Astrocyte (in vitro differentiated cells and primary cell): ENCODE results near the gene CCDC12. TPM values are rescaled to one million over a fixed set of nuclear protein-coding genes. Genes with fewer than 3 reads are reported as not detected.

Experiments
- DNase-seq: peaks from one replicate; pipeline ENCODE4 v3.0.0-alpha.2; 2010; ENCODE audit warnings: low read depth
- FAIRE-seq: peaks from 2 replicates; lab custom pipeline; 2011; peaks lifted over from hg19 to GRCh38; lab: Jason Lieb, UNC
- H2AFZ ChIP-seq: 2 replicates; pipeline ENCODE4 v1.6.0; 2012; ENCODE audit warnings: low read depth, low read length, inconsistent platforms
- H3K27ac ChIP-seq: 2 replicates; pipeline ENCODE4 v1.5.1; 2011; ENCODE audit warnings: low read depth, low read length, inconsistent platforms
- H3K27me3 ChIP-seq: 2 replicates; pipeline ENCODE4 v1.6.0; 2011; ENCODE audit warnings: low read length, inconsistent platforms; ENCODE audit not compliant: insufficient read depth
- H3K36me3 ChIP-seq: 2 replicates; pipeline ENCODE4 v1.5.1; 2011; ENCODE audit warnings: low read length, inconsistent platforms; ENCODE audit not compliant: insufficient read depth
- H3K4me1 ChIP-seq: 2 replicates; pipeline ENCODE4 v1.5.1; 2011; ENCODE audit warnings: low read length, inconsistent platforms; ENCODE audit not compliant: insufficient read depth
- H3K4me2 ChIP-seq: 2 replicates; pipeline ENCODE4 v1.6.0; 2012; ENCODE audit warnings: low read length, inconsistent platforms
- H3K4me3 ChIP-seq: 2 replicates; pipeline ENCODE4 v1.5.1; 2011; ENCODE audit warnings: low read depth, mild to moderate bottlenecking, low read length, inconsistent platforms; ENCODE audit not compliant: insufficient read depth
- H3K79me2 ChIP-seq: 2 replicates; pipeline ENCODE4 v1.6.0; 2012; ENCODE audit warnings: mild to moderate bottlenecking, low read length, inconsistent platforms; ENCODE audit not compliant: insufficient read depth
- H3K9ac ChIP-seq: 2 replicates; pipeline ENCODE4 v1.6.0; 2012; ENCODE audit warnings: mild to moderate bottlenecking, low read length, inconsistent platforms
- H3K9me3 ChIP-seq: 2 replicates; pipeline ENCODE4 v1.5.1; 2012; ENCODE audit warnings: low read depth, mild to moderate bottlenecking, low read length, inconsistent platforms; ENCODE audit not compliant: insufficient read depth
- H4K20me1 ChIP-seq: 2 replicates; pipeline ENCODE4 v1.6.0; 2012; ENCODE audit warnings: low read length, inconsistent platforms; ENCODE audit not compliant: insufficient read depth
- H3K27ac Mint-ChIP-seq: one replicate; pipeline ENCODE4 v1.8.0; 2021; ENCODE audit warnings: mild to moderate bottlenecking, mixed read lengths; ENCODE audit not compliant: unreplicated experiment
- H3K27me3 Mint-ChIP-seq: one replicate; pipeline ENCODE4 v1.8.0; 2021; ENCODE audit warnings: low read depth, mixed read lengths; ENCODE audit not compliant: unreplicated experiment
- H3K36me3 Mint-ChIP-seq: one replicate; pipeline ENCODE4 v1.8.0; 2021; ENCODE audit warnings: low read depth, mixed read lengths; ENCODE audit not compliant: unreplicated experiment
- H3K4me1 Mint-ChIP-seq: one replicate; pipeline ENCODE4 v1.8.0; 2021; ENCODE audit warnings: low read depth, mixed read lengths; ENCODE audit not compliant: unreplicated experiment
- H3K4me3 Mint-ChIP-seq: one replicate; pipeline ENCODE4 v1.8.0; 2021; ENCODE audit warnings: mild to moderate bottlenecking, moderate library complexity, mixed read lengths; ENCODE audit not compliant: unreplicated experiment
- H3K9me3 Mint-ChIP-seq: one replicate; pipeline ENCODE4 v1.8.0; 2021; ENCODE audit warnings: mild to moderate bottlenecking, mixed read lengths; ENCODE audit not compliant: unreplicated experiment
- CTCF ChIP-seq: IDR thresholded peaks from 2 replicates; pipeline ENCODE4 v1.5.1; 2011; ENCODE audit warnings: low read depth, mild to moderate bottlenecking, inconsistent platforms, low read length, moderate library complexity; ENCODE audit not compliant: insufficient read depth
- EZH2 ChIP-seq: IDR thresholded peaks from 2 replicates; pipeline ENCODE4 v1.6.1; 2012; ENCODE audit warnings: mild to moderate bottlenecking, low read length, inconsistent platforms; ENCODE audit not compliant: insufficient read depth
- total RNA-seq: library from RNA; stranded (reverse); gene quantifications from 2 replicates; pipeline ENCODE4 v1.2.1, GENCODE V29; 2021

CCDC12 gene
- total RNA-seq, 1 donor from 2014 or later: 29.0 TPM

- FAIRE-seq: no peak
- no peaks in the 10 kb centered on the region for H3K9me3 Mint-ChIP-seq
- no peak for DNase-seq
- TF ChIP-seq EZH2 (no peak), CTCF (no peak)
- H3K9ac ChIP-seq: no peak overlapping the region
- no peak overlapping the region for H3K4me3 ChIP-seq
- no peaks in the 10 kb centered on the region for H3K36me3 ChIP-seq
- H3K4me3 Mint-ChIP-seq: no peak overlapping the region
- H3K4me2 ChIP-seq: no peak overlapping the region
- no peaks in the 10 kb centered on the region for H3K27me3 ChIP-seq
- peaks cover 90% of the 10 kb centered on the region for H3K79me2 ChIP-seq
- H3K27me3 Mint-ChIP-seq: no peaks in the 10 kb centered on the region
- peaks cover 7% of the 10 kb centered on the region for H3K36me3 Mint-ChIP-seq
- peak overlapping the region; percentile 75 for H3K27ac Mint-ChIP-seq
- peaks cover 11% of the 10 kb centered on the region for H3K4me1 ChIP-seq
- no peaks in the 10 kb centered on the region for H3K9me3 ChIP-seq
- H4K20me1 ChIP-seq: peaks cover 87% of the 10 kb centered on the region
- peaks cover 33% of the 10 kb centered on the region for H3K4me1 Mint-ChIP-seq
- no peak overlapping the region for H2AFZ ChIP-seq
- no peak overlapping the region for H3K27ac ChIP-seq
These were observed 17.4 kb downstream of the CCDC12 start for GRCh38 chr3:46959161-46959511.

GRCh38 chr3:46958467-46959160 is 17.9 kb downstream of the CCDC12 start:
- Mint-ChIP-seq H3K4me1 (peaks cover 38% of the 10 kb centered on the region), H3K36me3 (peaks cover 7% of the 10 kb centered on the region), H3K27ac (peak overlapping the region; percentile 41), H3K4me3 (no peak overlapping the region), H3K9me3 (no peaks in the 10 kb centered on the region), H3K27me3 (no peaks in the 10 kb centered on the region)
- no peaks in the 10 kb centered on the region for H3K9me3 ChIP-seq
- H3K4me3 ChIP-seq: no peak overlapping the region
- no peaks in the 10 kb centered on the region for H3K27me3 ChIP-seq
- TF ChIP-seq CTCF (no peak), EZH2 (no peak)
- peaks cover 92% of the 10 kb centered on the region for H4K20me1 ChIP-seq
- H3K27ac ChIP-seq: no peak overlapping the region
- peaks cover 95% of the 10 kb centered on the region for H3K79me2 ChIP-seq
- H3K4me2 ChIP-seq: no peak overlapping the region
- no peak overlapping the region for H2AFZ ChIP-seq
- no peaks in the 10 kb centered on the region for H3K36me3 ChIP-seq
- DNase-seq (no peak), FAIRE-seq (no peak)
- peaks cover 14% of the 10 kb centered on the region for H3K4me1 ChIP-seq
- no peak overlapping the region for H3K9ac ChIP-seq

GRCh38 chr3:46957092-46957820 is 19.3 kb downstream of the CCDC12 start:
- TF ChIP-seq CTCF (no peak), EZH2 (no peak)
- H3K36me3 ChIP-seq: no peaks in the 10 kb centered on the region
- Mint-ChIP-seq H3K36me3 (peaks cover 7% of the 10 kb centered on the region), H3K4me3 (no peak overlapping the region), H3K27me3 (no peaks in the 10 kb centered on the region), H3K4me1 (peaks cover 46% of the 10 kb centered on the region), H3K27ac (no peak overlapping the region), H3K9me3 (no peaks in the 10 kb centered on the region)
- no peak overlapping the region for H3K4me3 ChIP-seq
- DNase-seq (no peak), FAIRE-seq (no peak)
- H3K27ac ChIP-seq: no peak overlapping the region
- H3K9ac ChIP-seq: no peak overlapping the region
- H4K20me1 ChIP-seq: peaks cover 98% of the 10 kb centered on the region
- peaks cover 15% of the 10 kb centered on the region for H3K4me1 ChIP-seq
- H3K79me2 ChIP-seq: peaks cover 98% of the 10 kb centered on the region
- no peak overlapping the region for H3K4me2 ChIP-seq
- no peaks in the 10 kb centered on the region for H3K9me3 ChIP-seq
- H2AFZ ChIP-seq: no peak overlapping the region
- H3K27me3 ChIP-seq: no peaks in the 10 kb centered on the region
